ENCODE results near the gene WAC. TPM values are rescaled to one million over a fixed set of nuclear protein-coding genes. Genes with fewer than 3 reads are reported as not detected.

WAC gene
- total RNA-seq, 1 donor from 2014 or later, result 123 TPM

GRCh38 chr10:28580825-28581224 lies 47.9 kb downstream of the WAC start:
- Mint-ChIP-seq H3K27me3 (ENCODE audit: low read depth, unreplicated experiment) (no peaks in the 10 kb centered on the region), H3K4me1 (ENCODE audit: low read depth, unreplicated experiment) (peaks cover 30% of the 10 kb centered on the region), H3K36me3 (ENCODE audit: low read depth, unreplicated experiment) (peaks cover 8% of the 10 kb centered on the region), H3K27ac (ENCODE audit: unreplicated experiment) (no peak overlapping the region), H3K9me3 (ENCODE audit: unreplicated experiment) (no peaks in the 10 kb centered on the region), H3K4me3 (ENCODE audit: unreplicated experiment) (no peak overlapping the region)
- Histone ChIP-seq H3K4me3 (ENCODE audit: insufficient read depth, low read depth, low read length) (no peak overlapping the region), H3K36me3 (ENCODE audit: insufficient read depth, low read length) (peaks cover 25% of the 10 kb centered on the region), H3K4me1 (ENCODE audit: insufficient read depth, low read length) (peaks cover 11% of the 10 kb centered on the region), H3K4me2 (ENCODE audit: low read length) (no peak overlapping the region), H3K9me3 (ENCODE audit: insufficient read depth, low read depth, low read length) (no peaks in the 10 kb centered on the region), H3K27ac (ENCODE audit: low read depth, low read length) (no peak overlapping the region), H3K79me2 (ENCODE audit: insufficient read depth, low read length) (peaks cover 100% of the 10 kb centered on the region), H4K20me1 (ENCODE audit: insufficient read depth, low read length) (peaks cover 93% of the 10 kb centered on the region), H2AFZ (ENCODE audit: low read depth, low read length) (no peak overlapping the region), H3K27me3 (ENCODE audit: insufficient read depth, low read length) (no peaks in the 10 kb centered on the region), H3K9ac (ENCODE audit: low read length) (no peak overlapping the region)
- DNase-seq (ENCODE audit: low read depth), result no peak
- TF ChIP-seq CTCF (IDR thresholded peaks at IDR 0.05; ENCODE audit: insufficient read depth, low read depth, low read length) (no peak), EZH2 (IDR thresholded peaks at IDR 0.05; ENCODE audit: insufficient read depth, low read length) (no peak)
- no peak for FAIRE-seq

- no peaks in the 10 kb centered on the region for H3K27me3 Mint-ChIP-seq (ENCODE audit: low read depth, unreplicated experiment)
- H3K27me3 ChIP-seq (ENCODE audit: insufficient read depth, low read length), result no peaks in the 10 kb centered on the region
- H3K9ac ChIP-seq (ENCODE audit: low read length), result no peak overlapping the region
- no peak overlapping the region for H3K4me2 ChIP-seq (ENCODE audit: low read length)
- H3K36me3 Mint-ChIP-seq (ENCODE audit: low read depth, unreplicated experiment), result peaks cover 8% of the 10 kb centered on the region
- peaks cover 100% of the 10 kb centered on the region for H3K79me2 ChIP-seq (ENCODE audit: insufficient read depth, low read length)
- FAIRE-seq, result peak; percentile 9
- no peak for DNase-seq (ENCODE audit: low read depth)
- no peak for TF ChIP-seq CTCF (IDR thresholded peaks at IDR 0.05; ENCODE audit: insufficient read depth, low read depth, low read length)
- TF ChIP-seq EZH2 (IDR thresholded peaks at IDR 0.05; ENCODE audit: insufficient read depth, low read length), result no peak
- H3K4me1 ChIP-seq (ENCODE audit: insufficient read depth, low read length), result peaks cover 13% of the 10 kb centered on the region
- no peaks in the 10 kb centered on the region for H3K9me3 ChIP-seq (ENCODE audit: insufficient read depth, low read depth, low read length)
- no peak overlapping the region for H3K27ac ChIP-seq (ENCODE audit: low read depth, low read length)
- H3K4me1 Mint-ChIP-seq (ENCODE audit: low read depth, unreplicated experiment), result peaks cover 30% of the 10 kb centered on the region
- H2AFZ ChIP-seq (ENCODE audit: low read depth, low read length), result no peak overlapping the region
- no peak overlapping the region for H3K4me3 Mint-ChIP-seq (ENCODE audit: unreplicated experiment)
- H3K9me3 Mint-ChIP-seq (ENCODE audit: unreplicated experiment), result no peaks in the 10 kb centered on the region
- H3K36me3 ChIP-seq (ENCODE audit: insufficient read depth, low read length), result peaks cover 27% of the 10 kb centered on the region
- H3K4me3 ChIP-seq (ENCODE audit: insufficient read depth, low read depth, low read length), result no peak overlapping the region
- H3K27ac Mint-ChIP-seq (ENCODE audit: unreplicated experiment), result no peak overlapping the region
- H4K20me1 ChIP-seq (ENCODE audit: insufficient read depth, low read length), result peaks cover 93% of the 10 kb centered on the region
Measured at GRCh38 chr10:28581916-28582315, 49.0 kb downstream of the WAC start.

- Mint-ChIP-seq H3K4me3 (ENCODE audit: unreplicated experiment) (no peak overlapping the region), H3K36me3 (ENCODE audit: low read depth, unreplicated experiment) (peaks cover 5% of the 10 kb centered on the region), H3K27ac (ENCODE audit: unreplicated experiment) (no peak overlapping the region), H3K27me3 (ENCODE audit: low read depth, unreplicated experiment) (no peaks in the 10 kb centered on the region), H3K9me3 (ENCODE audit: unreplicated experiment) (no peaks in the 10 kb centered on the region), H3K4me1 (ENCODE audit: low read depth, unreplicated experiment) (peaks cover 30% of the 10 kb centered on the region)
- Histone ChIP-seq H3K36me3 (ENCODE audit: insufficient read depth, low read length) (peaks cover 36% of the 10 kb centered on the region), H2AFZ (ENCODE audit: low read depth, low read length) (no peak overlapping the region), H3K4me2 (ENCODE audit: low read length) (no peak overlapping the region), H3K79me2 (ENCODE audit: insufficient read depth, low read length) (peaks cover 100% of the 10 kb centered on the region), H4K20me1 (ENCODE audit: insufficient read depth, low read length) (peaks cover 89% of the 10 kb centered on the region), H3K4me1 (ENCODE audit: insufficient read depth, low read length) (peaks cover 23% of the 10 kb centered on the region), H3K9me3 (ENCODE audit: insufficient read depth, low read depth, low read length) (no peaks in the 10 kb centered on the region), H3K9ac (ENCODE audit: low read length) (no peak overlapping the region), H3K4me3 (ENCODE audit: insufficient read depth, low read depth, low read length) (no peak overlapping the region), H3K27me3 (ENCODE audit: insufficient read depth, low read length) (no peaks in the 10 kb centered on the region), H3K27ac (ENCODE audit: low read depth, low read length) (no peak overlapping the region)
- DNase-seq (ENCODE audit: low read depth), result no peak
- FAIRE-seq, result no peak
- no peak for TF ChIP-seq EZH2 (IDR thresholded peaks at IDR 0.05; ENCODE audit: insufficient read depth, low read length)
Measured at GRCh38 chr10:28585076-28585475, 52.2 kb downstream of the WAC start.

Data from astrocyte (in vitro differentiated cells and primary cell).